Lung microvascular endothelial cell (primary cell): ENCODE measurements around the gene FOXJ3. TPM values are rescaled to one million over a fixed set of nuclear protein-coding genes. Genes with fewer than 3 reads are reported as not detected.

ENCODE experiments used
- DNase-seq, 2 donors: peaks; one replicate each; pipeline versions ENCODE4 v3.0.0 to v3.0.0-alpha.2; 2010; ENCODE audit warnings: low read depth in 2 of 2
- total RNA-seq: library from RNA; depleted of rRNA; stranded (reverse); fragments of >200 nt; gene quantifications from 2 replicates; pipeline ENCODE4 v1.2.1, GENCODE V29; 2014

Gene FOXJ3
- total RNA-seq, 1 donor from 2014 or later, result 27.8 TPM

GRCh38 chr1:42334240-42335049, 590 bp downstream of the FOXJ3 start:
- DNase-seq, result peak; percentile 80 to 89

- DNase-seq, result peak; percentile 21 to 30
Observed at GRCh38 chr1:42333662-42334239, 1.3 kb downstream of the FOXJ3 start.

- no peak for DNase-seq
Observed at GRCh38 chr1:42332877-42333276, 2.2 kb downstream of the FOXJ3 start.

GRCh38 chr1:42330215-42330614, 4.8 kb downstream of the FOXJ3 start:
- no peak for DNase-seq

- peak in 1 of 2 donors; percentile 72 for DNase-seq
Observed at GRCh38 chr1:42328916-42329496, 6.0 kb downstream of the FOXJ3 start.

GRCh38 chr1:42328047-42328625, 6.9 kb downstream of the FOXJ3 start:
- DNase-seq, result no peak

- no peak for DNase-seq
Observed at GRCh38 chr1:42325014-42325402, 10.0 kb downstream of the FOXJ3 start.

- DNase-seq, result no peak
Observed at GRCh38 chr1:42324398-42325013, 10.5 kb downstream of the FOXJ3 start.

GRCh38 chr1:42323551-42323950, 11.5 kb downstream of the FOXJ3 start:
- DNase-seq, result no peak

- DNase-seq, result peak in 1 of 2 donors; percentile 83
Observed at GRCh38 chr1:42322577-42322976, 12.5 kb downstream of the FOXJ3 start.

GRCh38 chr1:42321731-42322130, 13.3 kb downstream of the FOXJ3 start:
- DNase-seq, result no peak

GRCh38 chr1:42320708-42321107, 14.3 kb downstream of the FOXJ3 start:
- no peak for DNase-seq

GRCh38 chr1:42319871-42320484, 15.1 kb downstream of the FOXJ3 start:
- peak; percentile 26 to 49 for DNase-seq

- DNase-seq, result peak; percentile 19 to 50
Observed at GRCh38 chr1:42319128-42319851, 15.7 kb downstream of the FOXJ3 start.

- no peak for DNase-seq
Observed at GRCh38 chr1:42318601-42319000, 16.4 kb downstream of the FOXJ3 start.

- no peak for DNase-seq
Observed at GRCh38 chr1:42317308-42317707, 17.7 kb downstream of the FOXJ3 start.

- DNase-seq, result no peak
Observed at GRCh38 chr1:42316292-42316691, 18.7 kb downstream of the FOXJ3 start.

GRCh38 chr1:42315500-42315899, 19.5 kb downstream of the FOXJ3 start:
- DNase-seq, result no peak

- no peak for DNase-seq
Observed at GRCh38 chr1:42313970-42314369, 21.1 kb downstream of the FOXJ3 start.

GRCh38 chr1:42312576-42313212, 22.3 kb downstream of the FOXJ3 start:
- DNase-seq, result no peak
